COLO668 (cell line): Measurements from ENCODE around the gene SLC37A1.

Source experiments
- DNase-seq: peaks from one replicate; lab custom pipeline; 2025; ENCODE audit not compliant: unreplicated experiment; lab: John Stamatoyannopoulos, UW

The SLC37A1 gene

DNA sequence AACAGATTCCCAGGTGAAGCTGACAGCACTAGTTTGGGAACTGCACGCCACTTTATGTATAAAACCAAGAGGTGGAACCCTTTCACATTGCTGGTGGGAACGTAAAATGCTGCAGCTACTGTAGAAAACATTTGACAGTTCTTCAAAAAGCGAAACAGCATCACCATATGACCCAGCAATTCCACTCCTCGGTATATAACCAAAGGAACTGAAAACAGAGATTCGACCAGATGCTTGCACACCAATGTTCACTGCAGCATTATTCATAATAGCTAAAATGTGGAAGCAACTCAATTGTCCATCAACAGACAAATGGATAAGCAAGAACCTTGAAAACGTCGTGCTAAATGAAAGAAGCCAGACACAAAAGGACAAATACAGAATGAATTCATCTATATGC lies 35.1 kb upstream of the SLC37A1 start:
- no peak for DNase-seq

DNA sequence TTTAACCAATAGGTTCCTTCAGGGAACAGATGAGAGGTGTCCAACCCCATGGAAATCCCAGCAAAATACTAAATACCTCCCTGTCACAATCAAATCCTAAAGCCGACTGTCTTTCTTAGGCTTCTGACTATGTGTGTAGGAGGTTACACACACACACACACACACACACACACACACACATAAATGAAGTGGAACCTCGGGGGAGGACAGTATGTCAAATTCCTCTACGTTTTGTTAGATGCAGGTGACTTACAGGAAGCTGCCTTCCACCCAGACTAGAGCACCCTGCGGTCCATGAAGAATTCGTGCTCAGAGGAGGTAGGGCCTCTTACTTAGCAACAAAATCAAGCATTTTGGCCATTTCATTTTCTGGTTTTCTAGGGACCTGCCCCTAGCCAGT lies 34.1 kb upstream of the SLC37A1 start:
- no peak for DNase-seq

DNA sequence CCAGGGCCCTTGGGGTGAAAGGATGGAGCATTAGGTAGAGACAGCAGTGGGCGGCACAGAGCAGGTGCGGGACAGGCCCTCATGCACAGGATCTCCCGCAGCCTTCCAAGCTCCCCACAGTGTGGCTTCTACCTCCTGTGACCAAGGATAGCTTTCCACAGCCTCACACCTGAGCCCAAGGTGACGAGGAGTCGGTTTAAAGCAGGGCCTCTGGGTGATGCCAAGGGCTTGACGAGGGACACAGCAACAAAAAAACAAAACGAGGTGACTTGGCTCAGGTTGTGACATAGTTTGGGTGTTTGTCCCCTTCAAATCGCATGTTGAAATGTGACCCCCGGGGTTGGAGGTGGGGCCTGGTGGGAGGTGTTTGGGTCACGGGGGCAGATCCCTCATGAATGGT lies 32.9 kb upstream of the SLC37A1 start:
- no peak for DNase-seq

DNA sequence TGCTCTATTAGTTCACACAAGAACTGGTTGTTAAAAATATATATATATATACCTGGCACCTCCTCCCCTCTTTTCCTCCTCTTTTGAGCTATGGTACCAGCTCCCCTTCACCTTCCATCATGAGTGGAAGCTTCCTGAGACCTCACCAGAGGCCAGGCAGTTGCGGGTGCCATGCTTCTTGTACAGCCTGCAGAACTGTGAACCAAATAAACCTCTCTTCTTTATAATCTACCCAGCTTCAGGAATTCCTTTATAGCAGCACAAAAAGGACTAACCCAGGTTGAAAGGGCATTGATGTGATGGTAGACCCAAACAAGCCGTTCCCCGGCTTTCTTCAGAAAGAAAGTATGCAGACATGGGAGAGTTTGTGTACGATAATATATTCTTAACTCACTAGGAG lies 32.5 kb upstream of the SLC37A1 start:
- DNase-seq, result no peak

DNA sequence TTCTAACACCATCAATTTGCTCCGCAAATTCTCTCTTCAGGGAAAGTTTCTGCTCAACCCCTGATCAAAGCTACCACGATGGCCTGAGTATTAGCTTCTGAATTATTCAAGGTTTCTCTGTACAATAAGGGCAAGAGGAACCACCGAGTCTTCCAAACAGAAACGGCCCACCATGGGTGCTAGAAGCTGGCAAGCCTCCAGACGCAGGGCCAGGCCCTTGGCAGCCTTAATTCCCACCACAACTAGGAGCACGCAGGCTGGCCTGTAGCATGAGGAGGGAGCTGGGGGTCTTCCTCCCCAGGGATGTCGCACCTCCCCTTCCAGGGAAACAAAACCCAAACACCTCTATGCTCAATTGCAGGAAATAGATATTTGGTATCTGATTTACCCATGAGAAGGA lies 28.7 kb upstream of the SLC37A1 start:
- DNase-seq, result no peak

DNA sequence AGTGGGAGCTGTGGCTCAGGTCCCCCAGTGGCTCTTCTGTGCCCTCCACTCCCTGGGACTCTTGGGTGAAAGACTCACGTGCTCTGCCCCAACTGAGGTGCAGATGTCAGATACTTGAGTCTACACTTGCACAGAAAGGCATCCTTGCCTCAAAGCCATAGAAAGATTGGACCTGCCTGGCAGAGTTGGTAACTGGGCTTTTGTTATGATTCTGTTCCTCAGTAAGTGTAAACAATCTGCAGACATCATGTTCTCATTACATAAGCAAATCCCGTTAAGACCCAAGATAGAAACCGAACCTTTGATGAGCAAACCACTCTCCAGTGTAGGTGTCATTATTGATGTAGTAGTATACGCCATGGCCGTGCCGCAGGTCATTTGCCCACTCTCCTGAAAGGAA lies 27.6 kb upstream of the SLC37A1 start:
- no peak for DNase-seq

DNA sequence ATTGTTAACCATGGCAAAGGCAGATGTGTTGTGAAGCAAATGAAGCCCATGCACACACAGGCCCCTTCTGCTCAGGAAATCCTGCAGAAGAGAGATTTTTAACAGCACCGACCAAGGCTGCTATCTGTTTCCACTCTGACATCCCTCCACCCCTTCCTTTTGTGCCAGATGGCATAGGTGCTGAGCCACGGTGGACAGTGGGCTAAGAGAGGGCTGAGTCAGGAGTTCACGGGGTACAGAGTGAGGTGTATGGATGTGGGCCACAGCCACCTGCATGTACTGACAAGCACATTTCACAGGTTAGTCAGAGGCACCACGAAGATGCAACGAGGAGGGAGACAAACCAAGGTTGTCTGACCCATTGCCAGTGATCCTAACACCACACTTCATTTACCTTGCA lies 27.1 kb upstream of the SLC37A1 start:
- no peak for DNase-seq

DNA sequence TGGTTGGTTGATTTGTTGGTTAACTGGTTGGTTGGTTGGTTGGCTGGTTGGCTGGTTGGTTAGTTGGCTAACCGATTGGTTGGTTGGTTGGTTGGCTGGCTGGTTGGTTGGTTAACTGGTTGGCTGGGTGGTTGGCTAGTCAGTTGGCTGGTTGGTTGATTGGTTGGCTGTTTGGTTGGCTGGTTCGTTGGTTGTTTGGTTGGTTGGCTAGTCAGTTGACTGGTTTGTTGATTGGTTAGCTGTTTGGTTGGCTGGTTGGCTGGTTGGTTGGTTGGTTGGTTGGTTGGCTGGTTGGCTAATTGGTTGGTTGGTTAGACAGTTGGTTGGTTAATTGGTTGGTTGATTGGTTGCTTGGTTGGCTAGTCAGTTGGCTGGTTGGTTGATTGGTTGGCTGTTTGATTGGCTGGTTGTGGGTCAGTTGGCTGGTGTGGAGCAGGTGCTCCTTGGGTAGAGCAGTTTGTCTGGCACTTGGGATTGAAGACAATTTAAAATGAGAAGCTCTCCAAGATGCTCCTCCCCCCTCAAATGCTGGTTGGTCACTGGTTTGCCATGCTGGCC lies 24.6 kb upstream of the SLC37A1 start:
- no peak for DNase-seq

DNA sequence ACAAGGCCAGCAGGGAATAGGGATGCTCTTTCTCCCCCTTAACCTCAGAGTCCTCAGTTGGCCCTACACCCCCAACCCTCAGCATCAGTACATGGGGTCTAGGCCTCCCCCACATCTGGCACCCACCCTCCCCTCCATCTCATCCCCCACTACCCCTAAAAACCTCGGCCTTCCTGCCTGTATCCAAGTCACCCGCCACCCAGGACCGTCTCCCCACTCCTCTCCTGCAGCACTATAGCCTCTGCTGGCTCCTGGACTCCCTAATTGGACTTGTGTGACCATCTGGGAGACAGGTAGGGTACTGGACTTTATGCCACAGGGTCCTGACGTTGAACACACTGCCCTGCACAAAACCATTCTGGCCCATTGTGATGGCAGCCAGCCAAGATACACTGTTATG lies 23.7 kb upstream of the SLC37A1 start:
- DNase-seq, result no peak

DNA sequence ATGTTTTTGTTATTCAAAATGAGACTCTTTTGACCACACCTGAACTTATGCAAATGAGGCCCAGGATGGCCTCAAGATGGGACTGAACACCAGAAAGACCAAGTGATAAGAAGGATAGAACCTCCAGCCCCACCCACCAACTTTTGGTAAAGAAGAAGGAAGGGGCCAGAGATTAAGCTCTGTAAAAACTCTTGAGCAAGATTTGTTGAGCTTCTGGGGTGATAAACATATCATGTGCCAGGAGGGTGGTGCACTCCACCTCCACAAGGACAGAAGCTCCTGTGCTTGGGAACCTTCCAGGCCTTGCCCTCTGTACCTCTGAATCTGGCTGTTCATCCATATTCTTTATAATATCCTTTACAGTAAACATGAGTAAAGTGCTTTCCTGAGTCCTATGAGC lies 22.9 kb upstream of the SLC37A1 start:
- no peak for DNase-seq

DNA sequence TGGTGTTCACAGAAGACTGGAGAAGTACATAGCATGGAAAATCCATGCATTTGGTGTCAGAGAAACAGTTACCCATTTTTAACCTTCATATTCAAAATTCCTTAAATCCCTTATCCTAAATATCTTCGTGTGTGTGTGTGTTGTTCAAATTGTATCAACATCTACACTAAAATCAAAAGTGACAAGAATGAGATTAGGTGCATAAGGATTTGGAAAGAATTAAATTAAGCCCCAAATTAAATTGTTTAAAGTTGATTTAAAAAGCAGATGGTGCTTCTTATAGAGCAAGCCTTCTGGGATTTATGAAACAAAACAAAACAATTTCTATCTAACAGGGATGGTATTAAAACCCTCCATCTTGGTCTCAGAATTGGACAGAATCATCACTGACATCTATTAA lies 22.3 kb upstream of the SLC37A1 start:
- DNase-seq, result no peak

DNA sequence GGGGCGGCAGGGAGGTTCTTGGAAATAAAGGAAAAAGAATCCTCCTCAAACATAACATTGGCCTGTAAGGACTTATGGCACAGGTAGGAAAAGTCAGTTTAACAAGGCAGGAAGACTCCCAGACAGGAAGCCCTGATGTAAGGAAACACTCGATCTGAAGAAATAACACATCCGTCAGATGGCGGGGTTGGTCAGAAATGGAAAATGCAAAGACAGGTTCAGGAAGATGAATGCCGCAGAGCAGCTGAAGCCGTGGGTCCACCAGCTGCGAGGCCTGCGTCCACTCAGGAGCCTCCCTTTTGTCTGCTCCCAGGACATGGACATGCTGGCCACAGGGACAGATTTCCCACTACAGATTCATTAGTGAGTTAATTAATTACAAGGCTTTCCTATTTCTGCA lies 21.5 kb upstream of the SLC37A1 start:
- DNase-seq, result no peak

DNA sequence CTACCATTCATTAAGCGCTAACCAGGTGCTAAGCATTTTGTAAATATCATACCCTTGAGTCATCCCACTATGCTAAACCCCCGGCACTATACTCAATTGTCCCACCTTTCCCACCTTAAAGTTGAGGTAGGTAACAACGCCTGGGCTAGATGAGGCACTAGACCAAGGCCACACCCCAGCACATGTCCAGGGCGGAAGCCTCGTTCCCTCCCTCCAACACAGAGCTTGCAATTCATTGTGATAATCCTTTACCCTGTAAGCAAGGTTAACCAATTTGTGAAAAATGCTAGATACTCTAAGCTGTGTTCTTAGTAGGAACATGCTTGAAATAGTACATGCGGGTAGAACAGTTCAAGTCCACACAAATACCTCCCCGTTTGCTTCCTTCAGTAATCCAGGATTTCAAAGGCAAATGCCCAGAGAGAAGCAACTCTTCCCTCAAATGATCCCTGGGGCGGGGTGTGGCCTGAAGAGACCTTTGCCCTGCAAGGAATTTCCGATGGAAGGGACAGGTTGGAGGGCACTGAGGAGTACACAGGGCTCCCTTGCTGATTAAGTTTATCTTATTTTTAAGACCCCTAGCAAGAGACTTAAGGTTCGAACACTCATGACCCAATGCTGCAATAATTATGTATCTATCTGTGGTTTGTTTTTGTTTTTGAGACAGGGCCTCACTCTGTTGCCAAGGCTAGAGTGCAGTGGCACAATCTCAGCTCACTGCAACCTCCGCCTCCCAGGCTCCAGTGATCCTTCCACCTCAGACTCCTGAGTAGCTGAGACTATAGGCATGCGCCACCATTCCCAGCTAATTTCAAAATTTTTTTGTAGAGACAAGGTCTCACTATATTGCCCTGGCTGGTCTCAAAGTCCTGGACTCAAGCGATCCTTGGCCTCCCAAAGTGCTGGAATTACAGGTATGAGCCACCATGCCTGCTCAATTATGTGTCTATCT lies 20.3 kb upstream of the SLC37A1 start:
- DNase-seq, result no peak

DNA sequence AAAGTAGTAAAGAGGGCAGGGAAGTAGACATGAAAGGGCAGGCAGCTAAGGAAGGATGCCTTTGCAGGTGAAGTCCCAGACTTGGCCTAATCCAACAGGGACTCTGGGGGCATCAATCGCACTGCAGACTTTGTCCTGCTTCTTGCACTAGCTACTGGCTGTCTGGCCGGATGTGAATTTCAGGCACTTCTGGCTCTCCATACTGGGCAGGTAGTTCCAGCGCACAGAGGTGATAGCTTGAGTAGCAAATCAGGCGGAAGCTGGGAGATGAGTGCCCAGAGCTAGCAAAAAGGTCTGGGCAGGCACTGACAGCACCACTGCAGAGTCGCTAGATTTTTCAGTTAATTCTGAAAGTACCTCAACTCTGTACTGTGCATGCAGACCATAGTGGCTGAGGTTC lies 18.6 kb upstream of the SLC37A1 start:
- no peak for DNase-seq

DNA sequence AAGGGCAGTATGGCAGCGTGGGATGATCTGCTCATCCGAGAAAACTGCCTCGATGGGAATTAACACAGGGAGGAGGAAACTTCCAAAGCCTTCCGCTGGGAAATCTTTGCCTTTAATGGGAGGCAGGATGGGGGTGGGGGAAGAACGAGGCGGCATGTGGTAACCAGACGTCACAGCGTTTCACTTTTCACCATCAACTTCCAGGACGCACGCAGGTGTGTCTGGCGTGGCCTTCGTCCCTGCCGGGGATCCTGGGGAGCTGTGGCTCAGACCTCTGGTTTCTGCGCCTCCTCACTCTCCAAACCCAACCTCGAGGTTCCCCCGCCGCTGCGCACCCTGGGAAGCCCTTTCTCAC lies 17.9 kb upstream of the SLC37A1 start:
- DNase-seq, result peak; percentile 72

DNA sequence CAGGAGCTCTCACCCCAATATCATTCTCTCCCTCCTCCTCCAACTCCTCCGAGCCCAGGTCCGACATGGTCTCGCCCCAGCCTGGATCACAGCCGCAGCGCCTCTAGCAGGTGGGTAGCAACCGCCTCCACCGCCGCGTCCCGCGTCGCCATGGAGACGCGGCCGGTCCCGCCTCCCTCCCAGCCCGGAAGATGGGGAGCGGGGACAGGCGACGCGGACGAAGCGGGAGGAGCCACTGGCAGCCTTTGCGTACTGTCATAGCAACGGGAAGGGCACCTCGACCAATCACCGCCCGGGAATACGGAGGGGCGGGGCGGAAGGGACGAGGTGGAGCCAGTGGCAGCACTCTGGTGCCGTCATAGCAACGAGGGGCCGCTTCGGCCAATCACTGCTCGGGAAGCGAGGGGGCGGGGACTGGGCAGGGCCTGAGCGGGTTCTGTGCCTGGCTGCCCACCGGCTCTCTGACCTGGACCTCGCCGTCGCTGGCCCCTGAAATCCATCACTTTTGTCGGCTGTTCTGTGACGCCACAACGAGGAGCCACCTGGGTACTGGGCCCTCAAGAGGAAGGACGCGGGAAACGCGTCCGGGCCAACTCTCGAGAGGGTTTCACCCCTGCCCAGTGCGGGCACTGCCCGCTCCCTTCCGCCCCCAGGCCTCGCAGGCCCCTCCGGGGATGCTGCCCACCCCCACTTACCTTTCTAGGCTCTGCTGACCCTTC lies 17.4 kb upstream of the SLC37A1 start, which contains the start of gene RSPH1:
Gene RSPH1 (minus strand): TSS at position 105 of the 719 bp plus-strand sequence. CDS start 38 bp downstream, at position 67.
- peak; percentile 100 for DNase-seq

DNA sequence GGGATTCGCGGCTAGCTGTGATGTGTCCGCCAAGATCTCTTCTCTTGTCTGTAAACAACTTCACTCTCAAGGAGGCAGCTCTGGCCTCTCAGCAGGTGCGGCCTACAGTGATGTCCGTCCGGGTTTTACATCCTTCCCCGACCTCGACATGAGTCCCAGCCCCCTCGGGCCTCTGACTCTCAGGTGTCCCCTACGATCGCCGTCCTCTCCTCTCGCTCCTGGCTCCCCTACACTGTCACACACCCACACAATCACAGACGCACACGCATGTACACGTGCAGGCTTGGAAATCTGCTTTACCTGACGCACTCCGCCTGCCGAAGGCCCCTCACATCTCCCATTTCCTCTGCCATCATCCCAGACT lies 16.8 kb upstream of the SLC37A1 start:
- DNase-seq, result peak; percentile 50

DNA sequence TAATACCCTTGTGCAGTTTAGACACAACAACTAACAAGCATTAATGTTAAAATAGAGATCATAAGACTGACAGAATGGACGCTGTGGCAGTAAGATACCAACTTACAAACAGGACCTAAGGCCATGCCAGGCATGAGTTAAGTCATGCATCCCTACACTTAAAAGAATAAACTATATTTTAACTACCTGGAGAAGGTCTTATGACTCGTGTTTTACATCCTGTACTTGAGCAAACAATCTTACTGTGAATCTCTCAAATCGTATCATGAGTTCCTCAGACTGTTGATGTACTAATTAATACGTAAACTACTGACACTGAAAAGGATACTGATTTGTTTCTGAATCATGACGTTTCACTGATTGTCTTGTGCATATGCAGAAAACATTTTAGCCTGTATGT lies 15.6 kb upstream of the SLC37A1 start:
- DNase-seq, result no peak

DNA sequence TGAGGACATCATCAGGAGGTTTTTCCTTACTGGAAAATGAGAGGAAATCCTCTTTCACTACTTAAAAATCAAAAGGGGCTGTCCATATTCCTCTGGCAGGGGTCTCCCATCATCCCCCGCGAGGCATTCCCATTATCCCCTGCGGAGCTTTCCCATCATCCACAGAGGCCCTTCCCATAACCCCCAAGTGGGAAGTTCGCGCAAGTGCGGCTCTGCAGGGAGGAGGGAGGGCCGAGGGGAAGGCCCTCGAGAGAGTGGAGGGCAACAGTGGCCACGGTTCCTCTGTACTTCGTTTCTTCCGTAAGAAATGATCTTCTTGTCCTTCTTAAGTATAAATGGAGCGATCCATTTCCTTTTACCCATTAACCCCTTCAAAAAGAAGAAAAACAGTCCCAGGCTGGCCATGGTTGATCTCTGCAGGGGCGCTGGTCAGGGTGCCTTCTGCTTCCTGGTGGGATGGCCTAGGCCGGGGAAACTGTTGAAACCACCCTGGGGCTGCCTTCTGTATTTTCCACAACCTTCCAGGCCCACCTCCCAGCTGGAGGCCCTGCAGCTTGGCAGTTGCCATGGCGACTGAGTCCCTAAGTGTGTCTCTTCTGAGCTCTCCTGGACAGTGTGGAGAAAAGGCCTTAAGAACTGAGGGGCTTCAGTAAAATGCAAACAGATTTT lies 14.1 kb upstream of the SLC37A1 start:
- DNase-seq, result no peak

DNA sequence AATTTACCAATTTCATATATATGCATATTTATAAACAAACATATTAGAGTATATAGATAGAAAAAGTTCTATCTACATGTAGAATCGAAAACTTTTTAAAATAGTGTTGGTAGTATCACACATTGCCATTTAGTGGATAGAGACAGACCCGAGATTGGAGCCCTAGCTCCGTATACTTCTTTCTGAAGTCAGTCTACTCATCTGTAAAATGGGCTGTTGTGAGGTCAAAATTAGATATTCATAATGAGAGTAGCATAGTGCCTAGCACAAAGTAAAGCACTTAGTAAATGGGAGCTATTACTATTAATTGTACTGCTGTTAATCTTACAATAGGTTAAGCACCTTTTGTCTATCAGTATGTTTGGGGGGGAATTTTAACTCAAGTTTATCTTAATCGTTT lies 13.4 kb upstream of the SLC37A1 start:
- no peak for DNase-seq

DNA sequence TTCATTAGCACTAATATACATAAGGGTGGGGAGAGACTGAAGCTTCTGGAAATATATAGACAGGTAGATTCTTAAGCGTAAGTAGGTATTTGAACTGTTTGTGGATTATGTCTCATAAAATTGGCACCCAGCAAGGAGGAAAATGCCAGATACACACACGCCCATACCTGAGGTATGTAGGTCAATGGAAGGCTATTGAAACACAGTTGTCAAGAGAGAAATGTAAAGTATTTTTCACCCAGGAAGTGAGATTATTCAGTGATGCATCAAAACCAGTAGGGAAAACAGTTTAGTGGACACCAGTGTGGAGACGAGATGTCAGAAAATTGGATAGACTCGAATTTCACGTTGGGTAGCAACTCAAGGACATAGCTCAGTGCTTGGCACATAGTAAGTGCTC lies 12.9 kb upstream of the SLC37A1 start:
- DNase-seq, result no peak

DNA sequence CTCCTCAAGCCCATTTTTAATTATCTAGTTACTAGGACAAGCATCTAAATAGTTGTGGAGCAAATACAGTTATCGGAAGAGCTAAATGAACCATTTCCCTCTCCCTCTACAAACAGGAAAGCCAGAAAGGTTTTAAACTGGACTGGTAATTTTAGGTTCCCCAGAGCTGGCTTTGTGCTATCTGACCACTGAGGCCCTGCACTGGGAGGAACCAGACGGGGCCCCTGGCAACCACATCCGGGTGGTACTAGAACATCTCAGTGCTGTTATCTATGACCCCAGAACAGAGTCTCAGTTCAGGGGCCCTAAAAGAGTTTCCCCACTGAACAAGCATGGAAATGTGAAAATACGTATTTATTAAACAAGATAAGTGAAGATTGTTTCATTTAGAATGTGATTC lies 9.9 kb upstream of the SLC37A1 start:
- DNase-seq, result no peak
